ENCODE measurements around the gene HSFX2. TPM values are rescaled to one million over a fixed set of nuclear protein-coding genes. Genes with fewer than 3 reads are reported as not detected.
"Not testable (repeated sequence)": the region's sequence is repeated elsewhere in the genome, so short reads cannot be mapped to it uniquely, and the experiment has no call there.

The HSFX2 gene
- total RNA-seq, 2 experiments from 2014 or later = not detected

GRCh38 chrX:149545545-149546543 lies 49.3 kb downstream of the HSFX2 start:
- POLR2A ChIA-PET; H3K79me2 ChIP-seq (ENCODE audit: insufficient read depth, low read depth, low read length); H2AFZ ChIP-seq (ENCODE audit: low read length); H3K4me1 ChIP-seq (ENCODE audit: insufficient read depth, low read length, poor library complexity, severe bottlenecking); H3K9me3 ChIP-seq (ENCODE audit: low read length); intact Hi-C loops (cut with micrococcal nuclease; ENCODE audit: unreplicated experiment); H3K4me3 ChIP-seq (ENCODE audit: low read depth, low read length, poor library complexity, severe bottlenecking); H3K4me2 ChIP-seq (ENCODE audit: low read length); BruUV-seq (replicated peaks); H3K36me3 ChIP-seq (ENCODE audit: insufficient read depth, low read length); H4K20me1 ChIP-seq (ENCODE audit: insufficient read depth, low read length); H3K27ac ChIP-seq (ENCODE audit: low read depth, low read length, poor library complexity, severe bottlenecking); H3K9me2 ChIP-seq (ENCODE audit: insufficient read depth, low read length); CTCF ChIA-PET (ENCODE audit: unreplicated experiment); DNase-seq (ENCODE audit: low spot score): not testable (repeated sequence)

Other genes starting within 250 kb of the HSFX2 start
- gene IDS, start 90.0 kb downstream of the HSFX2 start, total RNA-seq (2014; rRNA removed; shearing (Covaris generic)) = 25.6 and 44.0 TPM in 2 replicates
- gene IDS, start 90.0 kb downstream of the HSFX2 start, total RNA-seq (2022) = 65.8 and 71.7 TPM in 2 replicates
- gene EOLA1, start 54.3 kb downstream of the HSFX2 start, total RNA-seq (2014; rRNA removed; shearing (Covaris generic)) = 13.0 and 19.2 TPM in 2 replicates
- 21.2 and 22.9 TPM in 2 replicates for gene EOLA1, start 54.3 kb downstream of the HSFX2 start, total RNA-seq (2022)
- gene HSFX3, start 45.4 kb downstream of the HSFX2 start, total RNA-seq (2014; rRNA removed; shearing (Covaris generic)) = not detected in 2 replicates
- not detected in 2 replicates for gene HSFX3, start 45.4 kb downstream of the HSFX2 start, total RNA-seq (2022)
- not detected in 2 replicates for gene MAGEA9B, start 7.9 kb downstream of the HSFX2 start, total RNA-seq (2014; rRNA removed; shearing (Covaris generic))
- not detected in 2 replicates for gene MAGEA9B, start 7.9 kb downstream of the HSFX2 start, total RNA-seq (2022)
- gene TMEM185A, start 36.5 kb upstream of the HSFX2 start, total RNA-seq (2014; rRNA removed; shearing (Covaris generic)) = 5.8 and 6.2 TPM in 2 replicates
- gene TMEM185A, start 36.5 kb upstream of the HSFX2 start, total RNA-seq (2022) = 14.5 and 19.3 TPM in 2 replicates
- not detected in 2 replicates for gene MAGEA11, start 116.7 kb upstream of the HSFX2 start, total RNA-seq (2014; rRNA removed; shearing (Covaris generic))
- not detected in 2 replicates for gene MAGEA11, start 116.7 kb upstream of the HSFX2 start, total RNA-seq (2022)
- 0.73 TPM in 1 of 2 replicates, not detected in the other for gene HSFX1, start 178.8 kb upstream of the HSFX2 start, total RNA-seq (2014; rRNA removed; shearing (Covaris generic))
- gene HSFX1, start 178.8 kb upstream of the HSFX2 start, total RNA-seq (2022) = 0.52 and 0.80 TPM in 2 replicates
- gene MAGEA9, start 186.6 kb upstream of the HSFX2 start, total RNA-seq (2014; rRNA removed; shearing (Covaris generic)) = not detected in 2 replicates
- not detected in 2 replicates for gene MAGEA9, start 186.6 kb upstream of the HSFX2 start, total RNA-seq (2022)

Measured in OCI-LY7 (cell line).